ENCODE data around the gene JAK1.

Gene JAK1

DNA sequence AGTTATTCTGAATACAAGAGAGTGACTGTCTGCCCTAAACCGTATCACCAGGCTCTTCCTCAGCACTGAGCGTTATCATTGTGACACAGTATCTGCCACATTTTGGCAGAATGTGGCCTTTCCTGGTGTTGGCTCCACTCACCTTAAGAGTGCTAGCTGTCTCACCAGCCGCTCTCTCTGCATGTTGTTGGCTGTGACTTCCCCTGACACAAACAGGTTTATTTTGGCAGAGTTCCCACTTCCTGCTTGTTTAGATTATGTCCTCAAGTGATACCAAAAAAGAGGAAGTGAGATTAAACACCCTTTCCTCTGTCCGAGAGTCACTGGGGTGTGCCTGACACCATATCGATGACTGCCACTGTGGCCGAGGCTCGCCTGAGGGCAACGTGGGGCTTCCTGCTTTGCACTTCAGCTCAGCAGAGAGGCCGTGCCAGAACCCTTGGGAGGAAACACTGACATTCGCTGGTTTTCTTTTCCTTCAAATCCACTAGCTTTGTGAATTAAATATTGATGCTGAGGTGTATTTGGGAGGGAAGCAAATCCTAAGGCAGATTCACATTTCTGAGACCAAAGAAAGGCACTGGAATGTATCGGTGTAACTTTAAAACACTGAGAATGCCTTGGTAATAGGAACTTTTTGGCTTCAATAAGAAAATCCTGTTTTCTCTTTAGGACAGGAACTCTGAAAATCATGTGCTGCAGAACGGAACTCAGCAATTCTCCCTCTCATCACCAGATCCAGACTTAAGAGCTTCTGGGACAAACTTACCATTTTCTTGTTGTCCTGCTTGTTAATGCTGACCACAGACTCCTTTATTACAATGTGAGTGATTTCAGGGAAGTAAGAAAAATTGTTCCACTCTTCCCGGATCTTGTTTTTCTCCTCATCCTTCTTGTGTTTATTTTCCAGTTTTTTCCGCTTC lies 102.1 kb downstream of the JAK1 start:
- peak; percentile 63 for DNase-seq (ENCODE audit: low spot score)

DNA sequence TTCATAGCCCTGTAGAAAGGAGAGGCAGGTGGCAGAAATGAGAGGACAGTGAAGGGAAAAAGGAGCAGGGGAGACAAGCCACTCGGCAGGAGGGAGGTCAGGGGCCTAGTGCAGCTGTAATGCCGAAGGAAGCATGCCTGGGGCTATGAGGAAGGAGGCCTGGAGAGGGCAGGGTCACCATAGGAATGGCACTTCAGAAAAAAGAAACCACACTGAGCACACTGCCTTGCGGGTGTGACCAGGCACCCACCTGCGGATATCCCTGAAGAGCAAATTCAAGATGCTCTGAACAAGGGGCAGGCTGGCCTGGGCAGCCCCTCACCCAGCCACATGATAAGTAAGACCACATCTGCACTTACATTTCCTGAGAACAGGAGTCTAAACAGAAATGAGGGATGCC lies 104.7 kb downstream of the JAK1 start:
- DNase-seq (ENCODE audit: low spot score) = no peak

DNA sequence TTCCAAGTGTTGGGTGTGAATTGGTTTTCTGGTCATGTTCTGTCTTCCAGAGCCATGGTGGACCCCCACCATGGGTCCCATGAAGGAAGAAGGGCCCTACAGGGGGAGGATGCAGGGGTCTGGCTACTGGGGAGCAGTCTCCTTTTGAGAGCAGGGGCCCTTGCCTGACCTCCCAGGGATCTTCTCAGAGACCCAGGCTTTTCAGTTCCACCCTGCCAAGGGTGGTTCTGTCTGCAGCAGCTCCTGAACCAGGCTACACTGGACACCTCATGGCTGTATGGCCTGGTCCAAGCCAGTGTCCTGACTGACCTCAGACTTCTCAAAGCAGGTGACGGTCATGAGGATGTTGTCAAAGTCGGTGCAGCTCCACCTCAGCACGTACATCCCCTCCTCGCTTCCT lies 109.0 kb downstream of the JAK1 start:
- DNase-seq (ENCODE audit: low spot score) = no peak

GRCh38 chr1:64856553-64856952 lies 109.8 kb downstream of the JAK1 start:
- no peak for DNase-seq (ENCODE audit: low spot score)

DNA sequence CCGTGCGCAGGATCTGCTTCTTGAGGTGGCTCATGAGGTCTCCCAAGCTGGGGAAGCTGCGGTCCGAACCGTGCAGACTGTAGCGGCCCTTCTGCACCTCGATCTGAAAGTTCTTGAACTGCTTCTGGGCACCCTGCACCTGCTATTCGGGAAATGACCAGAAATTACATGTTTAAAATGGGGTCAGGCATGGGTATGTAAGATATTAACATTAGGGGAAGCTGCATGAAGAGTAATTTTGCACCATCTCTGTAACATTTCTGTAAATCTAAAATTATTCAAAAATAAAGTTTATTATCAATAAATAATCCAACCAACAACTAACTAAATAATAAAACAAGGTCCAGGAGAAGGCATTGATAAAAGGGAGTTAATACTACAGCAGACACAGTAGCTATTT lies 110.8 kb downstream of the JAK1 start:
- no peak for DNase-seq (ENCODE audit: low spot score)

DNA sequence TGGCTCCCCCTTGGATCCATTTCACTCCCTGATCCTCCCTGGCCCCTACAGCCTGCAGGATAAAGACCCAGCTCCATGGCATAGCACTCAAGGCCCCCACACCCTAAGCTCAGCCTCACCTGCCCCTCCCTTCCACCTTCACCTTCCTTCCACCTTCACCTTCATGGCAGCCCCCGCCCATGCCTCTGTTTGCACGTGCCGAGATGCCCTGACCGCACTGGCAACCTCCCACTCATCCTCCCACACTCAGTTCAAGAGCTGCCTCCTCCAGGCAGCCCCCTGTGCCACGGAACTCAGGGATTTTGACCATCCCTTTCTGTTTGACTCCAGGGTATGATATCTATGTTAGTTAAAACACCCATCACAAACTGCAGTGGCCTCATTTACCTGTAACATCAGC lies 111.7 kb downstream of the JAK1 start:
- no peak for DNase-seq (ENCODE audit: low spot score)

GRCh38 chr1:64851664-64852063 lies 114.7 kb downstream of the JAK1 start:
- DNase-seq (ENCODE audit: low spot score) = no peak

- DNase-seq (ENCODE audit: low spot score) = no peak
Measured at GRCh38 chr1:64850846-64851245, 115.5 kb downstream of the JAK1 start.

DNA sequence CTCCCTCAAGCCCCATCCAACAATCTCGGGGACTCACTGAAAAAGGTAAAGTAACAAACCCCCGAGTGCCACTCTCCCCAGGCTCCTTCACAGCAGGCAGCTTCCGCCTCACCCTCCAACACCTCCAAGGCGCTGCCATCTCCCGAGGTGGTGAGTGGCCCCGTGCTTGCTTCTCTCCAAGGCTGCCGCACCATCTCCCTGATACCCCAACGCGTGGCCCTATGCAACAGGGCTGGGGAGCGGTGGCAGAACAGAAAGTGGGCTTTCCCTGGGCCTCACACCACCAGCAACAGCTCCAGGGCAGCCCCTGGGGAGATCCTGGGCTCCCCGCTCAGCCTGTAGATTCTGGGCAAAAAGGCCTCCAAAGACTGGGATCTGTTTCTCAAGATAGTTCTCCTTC lies 116.4 kb downstream of the JAK1 start:
- DNase-seq (ENCODE audit: low spot score) = no peak

GRCh38 chr1:64848803-64849202 lies 117.5 kb downstream of the JAK1 start:
- no peak for DNase-seq (ENCODE audit: low spot score)

DNA sequence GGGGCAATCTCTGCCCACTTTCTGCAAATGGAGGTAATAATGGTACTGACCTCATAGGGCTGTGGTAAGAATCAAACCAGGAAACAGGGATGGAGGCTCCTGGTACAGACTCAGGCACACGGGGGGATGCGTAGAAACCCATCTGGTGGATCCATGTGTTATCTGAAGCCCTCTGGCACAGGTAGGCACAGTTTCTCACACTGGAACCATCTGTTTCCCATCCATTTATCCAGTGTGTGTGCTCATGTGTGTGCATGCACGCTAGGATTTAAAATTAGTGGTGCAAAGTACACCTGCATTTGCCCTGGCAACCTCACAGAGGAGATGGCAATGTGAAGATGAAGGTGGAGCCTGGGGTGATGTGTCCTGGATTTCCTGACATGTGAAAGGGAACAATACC lies 118.2 kb downstream of the JAK1 start:
- DNase-seq (ENCODE audit: low spot score) = no peak

DNA sequence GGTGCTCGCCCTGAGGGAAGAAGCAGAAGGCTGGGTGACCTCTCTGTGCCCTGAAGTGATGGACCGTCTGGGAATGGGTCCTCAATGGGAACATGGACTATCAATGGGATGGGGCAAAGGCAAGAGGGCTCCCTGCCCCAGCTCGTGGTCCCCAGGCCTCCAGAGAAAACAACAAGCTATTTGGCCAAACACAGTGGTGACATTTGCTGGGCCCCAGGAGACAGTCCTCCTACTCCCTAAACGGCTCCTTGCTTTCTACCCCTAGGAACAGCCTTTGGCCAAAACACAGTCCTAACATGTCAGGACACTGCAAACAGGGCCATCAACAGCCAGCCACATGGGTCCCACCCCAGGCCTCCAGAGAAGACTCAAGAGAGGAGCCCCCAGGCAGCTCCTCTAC lies 118.7 kb downstream of the JAK1 start:
- DNase-seq (ENCODE audit: low spot score) = no peak

GRCh38 chr1:64846573-64847430 lies 119.5 kb downstream of the JAK1 start:
- no peak for DNase-seq (ENCODE audit: low spot score)

GRCh38 chr1:64845831-64846425 lies 120.4 kb downstream of the JAK1 start:
- no peak for DNase-seq (ENCODE audit: low spot score)

DNA sequence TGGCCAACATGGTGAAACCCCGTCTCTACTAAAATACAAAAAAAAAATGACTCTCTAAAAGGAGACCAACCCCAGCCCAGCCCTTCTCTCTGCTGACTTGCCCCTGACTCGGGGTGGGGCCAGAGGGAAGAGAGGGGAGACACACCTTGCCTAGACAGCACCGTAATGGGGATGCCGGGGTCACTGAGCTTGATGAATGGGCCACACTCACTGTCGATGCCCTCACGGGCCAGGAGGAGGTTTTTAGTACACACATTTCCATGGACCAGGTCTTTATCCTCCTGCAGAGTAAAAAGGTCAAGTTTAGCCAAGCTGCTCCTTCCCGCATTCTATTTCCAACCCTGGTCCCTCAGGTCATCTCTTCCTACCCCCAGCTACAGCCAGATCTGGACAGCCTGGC lies 121.7 kb downstream of the JAK1 start:
- DNase-seq (ENCODE audit: low spot score) = no peak

GRCh38 chr1:64844175-64844574 lies 122.2 kb downstream of the JAK1 start:
- DNase-seq (ENCODE audit: low spot score) = no peak

GRCh38 chr1:64843675-64844074 lies 122.7 kb downstream of the JAK1 start:
- DNase-seq (ENCODE audit: low spot score) = no peak

- no peak for DNase-seq (ENCODE audit: low spot score)
Measured at GRCh38 chr1:64842224-64842623, 124.1 kb downstream of the JAK1 start.

- no peak for DNase-seq (ENCODE audit: low spot score)
Measured at GRCh38 chr1:64841330-64842065, 124.9 kb downstream of the JAK1 start.

- no peak for DNase-seq (ENCODE audit: low spot score)
Measured at GRCh38 chr1:64839732-64840405, 126.5 kb downstream of the JAK1 start.

DNA sequence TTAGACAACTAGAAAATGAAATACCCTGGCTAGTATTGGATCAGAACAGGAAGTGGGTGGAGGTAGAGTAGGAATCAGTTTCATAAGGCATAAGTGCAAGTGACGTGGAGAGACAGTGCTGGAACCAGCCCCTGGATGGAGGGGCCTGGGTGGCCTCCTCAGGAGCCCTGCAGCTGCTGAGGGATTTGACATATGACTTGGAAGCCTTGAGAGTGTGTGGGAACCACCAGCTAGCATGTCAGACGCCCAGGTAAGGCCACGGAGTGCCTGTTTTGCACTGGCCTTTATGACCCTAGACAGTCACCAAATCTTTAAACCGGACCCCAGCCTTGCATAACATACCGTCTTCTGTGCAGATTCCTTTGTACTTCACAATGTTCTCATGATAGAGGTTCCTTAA lies 127.1 kb downstream of the JAK1 start:
- no peak for DNase-seq (ENCODE audit: low spot score)
